HEK293 (cell line): ENCODE measurements around the gene AMY2B.
"Not testable (repeated sequence)": the region's sequence is repeated elsewhere in the genome, so short reads cannot be mapped to it uniquely, and the experiment has no call there.

ENCODE experiments used
- CTCF ChIA-PET: fragments of 350-600 bp; formaldehyde crosslinking; extraction: SDS; loops from one replicate; lab custom pipeline; 2021; ENCODE audit warnings: antibody characterized with exemption; lab: Yijun Ruan, JAX
- POLR2A ChIA-PET: fragments of 300-600 bp; formaldehyde crosslinking; extraction: SDS; loops from one replicate; lab custom pipeline; 2020; ENCODE audit warnings: antibody characterized with exemption, inconsistent platforms; lab: Yijun Ruan, JAX
- H3K27ac ChIP-seq: fragments of 200-500 bp; sonication (Bioruptor generic); 2 replicates; pipeline ENCODE4 v1.5.1; 2014; ENCODE audit warnings: low read depth, low read length, control low read depth, inconsistent platforms; ENCODE audit errors: extremely low read depth
- H3K36me3 ChIP-seq, 2 experiments: fragments of 200-500 bp in 1 of 2; sonication (Bioruptor generic) in 1 of 2; 1 replicate in 1 of 2; 2 replicates in 1 of 2; pipeline ENCODE4 v1.5.1; 2014 to 2017; ENCODE audit warnings: inconsistent platforms in 2 of 2, low read length in 2 of 2; ENCODE audit not compliant: control insufficient read depth in 2 of 2, insufficient read depth in 1 of 2
- H3K4me1 ChIP-seq: fragments of 200-500 bp; sonication (Bioruptor generic); 2 replicates; pipeline ENCODE4 v1.5.1; 2014; ENCODE audit warnings: mild to moderate bottlenecking, low read length, inconsistent platforms; ENCODE audit not compliant: control insufficient read depth, insufficient read depth
- H3K4me3 ChIP-seq: 2 replicates; pipeline ENCODE4 v1.5.1; 2011; ENCODE audit warnings: low read depth, mild to moderate bottlenecking, control low read depth, low read length, moderate library complexity
- H3K9me3 ChIP-seq: fragments of 200-500 bp; sonication (Bioruptor generic); 2 replicates; pipeline ENCODE4 v1.5.1; 2014; ENCODE audit warnings: low read depth, low read length, inconsistent platforms; ENCODE audit not compliant: control insufficient read depth, insufficient read depth

Gene AMY2B

DNA sequence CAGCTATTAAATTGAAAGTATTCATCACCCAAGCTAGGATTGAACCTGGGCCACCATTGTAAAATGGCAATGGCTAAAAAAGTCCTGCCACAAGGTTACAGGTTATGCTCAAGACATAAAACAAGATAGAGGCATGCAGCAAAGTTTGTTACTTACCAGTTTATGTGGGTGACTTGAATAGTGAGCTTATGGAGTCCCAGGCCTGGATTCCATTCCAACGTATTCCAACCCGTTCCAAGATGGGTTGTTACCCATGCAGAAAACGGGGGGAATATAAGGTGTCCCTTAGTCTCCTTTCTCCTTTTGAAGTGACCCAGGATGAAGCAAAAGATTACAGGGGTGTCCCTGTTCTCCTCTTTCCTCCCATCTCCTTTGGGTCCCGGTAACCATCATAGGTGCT, 56.0 kb downstream of the AMY2B start:
- H3K4me1 ChIP-seq, H3K36me3 ChIP-seq, CTCF ChIA-PET, POLR2A ChIA-PET, H3K27ac ChIP-seq, H3K9me3 ChIP-seq, H3K4me3 ChIP-seq: not testable (repeated sequence)
